HepG2 (cell line): ENCODE data around the gene GALNT9. TPM values are rescaled to one million over a fixed set of nuclear protein-coding genes. Genes with fewer than 3 reads are reported as not detected.
"Not testable (repeated sequence)": the region's sequence is repeated elsewhere in the genome, so short reads cannot be mapped to it uniquely, and the experiment has no call there.

Experiments used
- ATAC-seq: fragments of 200-7000 bp; cut with Tn5 transposase; 3 replicates; pipeline ENCODE4 v1.9.1; 2020; ENCODE audit warnings: mild to moderate bottlenecking, moderate library complexity
- BruUV-seq: library from RNA; stranded (reverse); fragments of 400-500 nt; replicated peaks from 2 replicates; lab custom pipeline; 2021; lab: Mats Ljungman, UMichigan
- CTCF ChIA-PET: fragments of 300-600 bp; formaldehyde crosslinking; extraction: SDS; loops from one replicate; lab custom pipeline; 2021; ENCODE audit warnings: low total read pairs, inconsistent platforms, low intra/inter-chr PET ratio; lab: Yijun Ruan, JAX
- POLR2A ChIA-PET: fragments of 350-600 bp; sonication (Branson Sonifier 250); formaldehyde crosslinking; loops from one replicate; lab custom pipeline; 2020; ENCODE audit warnings: antibody characterized with exemption, inconsistent platforms; lab: Yijun Ruan, JAX
- DNase-seq: peaks from one replicate; pipeline ENCODE4 v3.0.0-alpha.2; 2015; ENCODE audit warnings: low spot score
- FAIRE-seq: peaks from 3 replicates; lab custom pipeline; 2011; peaks lifted over from hg19 to GRCh38; lab: Jason Lieb, UNC
- H2AFZ ChIP-seq: one replicate; pipeline ENCODE4 v1.6.1; 2011; ENCODE audit warnings: low read length, inconsistent platforms
- H3K27ac ChIP-seq: fragments of 300-600 bp; 3 replicates; pipeline ENCODE4 v1.8.0; 2011; ENCODE audit warnings: mixed run types, mild to moderate bottlenecking, mixed read lengths, low read length, inconsistent platforms; ENCODE audit not compliant: insufficient read depth; ENCODE audit errors: extremely low read length
- H3K27me3 ChIP-seq, 2 experiments: fragments of 200-600 bp in 1 of 2; 2 replicates in 1 of 2; 3 replicates in 1 of 2; pipeline versions ENCODE4 v1.6.0 to v1.8.0; 2011; ENCODE audit warnings: low read length in 2 of 2, mild to moderate bottlenecking in 2 of 2, moderate library complexity in 2 of 2, inconsistent platforms in 1 of 2; ENCODE audit not compliant: insufficient read depth in 2 of 2, control insufficient read depth in 1 of 2
- H3K36me3 ChIP-seq, 2 experiments: fragments of 200-600 bp in 1 of 2; replicated peaks in 1 of 2; 2 replicates in 1 of 2; 3 replicates in 1 of 2; pipeline versions ENCODE4 v1.5.1 to v1.8.0; 2011; ENCODE audit warnings: low read length in 2 of 2, inconsistent platforms in 1 of 2; ENCODE audit not compliant: insufficient read depth in 2 of 2, control insufficient read depth in 1 of 2
- H3K4me1 ChIP-seq: 2 replicates; pipeline ENCODE4 v1.5.1; 2012; ENCODE audit warnings: low read length, inconsistent platforms; ENCODE audit not compliant: insufficient read depth
- H3K4me2 ChIP-seq: 2 replicates; pipeline ENCODE4 v1.6.0; 2011; ENCODE audit warnings: low read depth, low read length, inconsistent platforms
- H3K4me3 ChIP-seq, 3 experiments: fragments of 200-600 bp in 1 of 3; sonication (generic), shearing (Covaris generic) in 1 of 3; replicated peaks in 1 of 3; 2 replicates each; pipeline ENCODE4 v1.5.1; 2011 to 2016; ENCODE audit warnings: low read length in 3 of 3, inconsistent platforms in 2 of 3, low read depth in 2 of 3, mild to moderate bottlenecking in 2 of 3, control low read depth in 1 of 3, mixed read lengths in 1 of 3; ENCODE audit not compliant: insufficient read depth in 1 of 3
- H3K79me2 ChIP-seq: one replicate; pipeline ENCODE4 v1.6.1; 2011; ENCODE audit warnings: low read length, inconsistent platforms; ENCODE audit not compliant: insufficient read depth
- H3K9ac ChIP-seq: 2 replicates; pipeline ENCODE4 v1.6.0; 2011; ENCODE audit warnings: mild to moderate bottlenecking, low read depth, low read length, inconsistent platforms; ENCODE audit not compliant: insufficient read depth
- H3K9me3 ChIP-seq: 2 replicates; pipeline ENCODE4 v1.5.1; 2012; ENCODE audit warnings: mild to moderate bottlenecking, low read length
- H4K20me1 ChIP-seq: 2 replicates; pipeline ENCODE4 v1.6.0; 2011; ENCODE audit warnings: inconsistent platforms, mild to moderate bottlenecking, low read length, moderate library complexity; ENCODE audit not compliant: insufficient read depth
- ARID5B ChIP-seq: IDR thresholded peaks from 2 replicates; pipeline ENCODE4 v1.4.0; 2020; ENCODE audit warnings: mild to moderate bottlenecking, missing genetic modification reagents
- FOXC1 ChIP-seq: sonication (generic); formaldehyde crosslinking; IDR thresholded peaks from 2 replicates; pipeline ENCODE4 v1.8.0; 2022; ENCODE audit warnings: mild to moderate bottlenecking, missing genetic modification reagents, borderline replicate concordance
- KDM1A ChIP-seq: IDR thresholded peaks from 2 replicates; pipeline ENCODE4 v1.6.1; 2016; ENCODE audit warnings: missing compliant biosample characterization
- ZFAT ChIP-seq: sonication (generic); formaldehyde crosslinking; conservative IDR thresholded peaks from 2 replicates; pipeline ENCODE4 v1.8.1; 2023; ENCODE audit warnings: missing genetic modification reagents, inconsistent platforms
- ZNF232 ChIP-seq: sonication (generic); formaldehyde crosslinking; IDR thresholded peaks from 2 replicates; pipeline ENCODE4 v1.4.0; 2020; ENCODE audit warnings: missing genetic modification reagents, borderline replicate concordance
- WGBS: methylation state at CpG from one replicate; pipeline ENCODE4 v1.1.6; 2017; ENCODE audit warnings: low lambda C conversion rate; 5-methylcytosine and 5-hydroxymethylcytosine counted together
- in situ Hi-C: cut with HindIII; loops from 2 replicates; pipeline ENCODE4 v1.10.0; 2017; ENCODE audit warnings: low pct_unique_long_range_greater_than_20kb; ENCODE audit not compliant: extremely low pct_ligation_motif_present
- intact Hi-C: fragments of 100-400 bp; cut with micrococcal nuclease; formaldehyde crosslinking; loops from one replicate; pipeline ENCODE4 v1.10.0; 2022; ENCODE audit not compliant: unreplicated experiment
- polyA plus RNA-seq, 8 experiments: library from polyadenylated mRNA; depleted of rRNA in 3 of 8; stranded (reverse) in 7 of 8; unstranded in 1 of 8; fragments of >200 nt; fragmentation: Illumina TruSeq in 4 of 8; extraction: Trizol in 4 of 8; gene quantifications; 2 replicates each; pipeline versions ENCODE4 v1.2.1 to v1.2.3, GENCODE V29; 2011 to 2016; ENCODE audit warnings: low read depth in 4 of 8, missing spikeins in 1 of 8, mixed read lengths in 1 of 8; ENCODE audit not compliant: insufficient read depth in 1 of 8
- total RNA-seq, 5 experiments: library from RNA; depleted of rRNA; stranded (reverse); fragments of >200 nt; fragmentation: Illumina TruSeq; extraction: Trizol; gene quantifications; 2 replicates each; pipeline ENCODE4 v1.2.3, GENCODE V29; 2016; ENCODE audit warnings: low read depth in 1 of 5

Gene GALNT9
- total and polyA plus RNA-seq, 2 of the 13 experiments (the other 11 are each of a cell fraction or from before 2014, with no cell fraction given) = 0.04 TPM; not detected in 1

- TF ChIP-seq ARID5B = no peak
- no peak for TF ChIP-seq ZNF232
- no peak for TF ChIP-seq FOXC1
- TF ChIP-seq ZFAT = no peak
- TF ChIP-seq KDM1A (CRISPR knock-in tag) = no peak
- TF ChIP-seq, all 625 proteins: peak for 0
Measured at GRCh38 chr12:132150780-132151144, 178.6 kb downstream of the GALNT9 start (continued).

GRCh38 chr12:132149526-132149925 lies 179.9 kb downstream of the GALNT9 start:
- H3K27ac ChIP-seq, H2AFZ ChIP-seq, H3K9ac ChIP-seq, H3K9me3 ChIP-seq, CTCF ChIA-PET, DNase-seq, in situ Hi-C loops, ATAC-seq, BruUV-seq, POLR2A ChIA-PET, H3K4me3 ChIP-seq, H3K4me2 ChIP-seq, intact Hi-C loops, H4K20me1 ChIP-seq, H3K27me3 ChIP-seq, H3K36me3 ChIP-seq, FAIRE-seq: not testable (repeated sequence)
- peaks cover 14% of the 10 kb centered on the region for H3K79me2 ChIP-seq
- peaks cover 16% of the 10 kb centered on the region for H3K4me1 ChIP-seq
- WGBS = 93% methylated on average over 20 of the region's 32 CpGs
